Neural cell (in vitro differentiated cells): ENCODE measurements around the gene RCSD1.

Experiments used
- CTCF ChIP-seq: fragments of 450-650 bp; IDR thresholded peaks from 2 replicates; pipeline ENCODE4 v1.5.1; 2014; ENCODE audit warnings: antibody characterized with exemption, mild to moderate bottlenecking, moderate library complexity; ENCODE audit not compliant: poor library complexity, severe bottlenecking
- EP300 ChIP-seq: fragments of 450-650 bp; conservative IDR thresholded peaks from 2 replicates; pipeline ENCODE4 v1.6.1; 2014; ENCODE audit warnings: antibody characterized with exemption, mild to moderate bottlenecking, moderate library complexity; ENCODE audit not compliant: poor library complexity, severe bottlenecking
- EZH2 ChIP-seq: fragments of 200-600, 300-800 bp; shearing (Covaris generic), sonication (generic); IDR thresholded peaks from 2 replicates; pipeline ENCODE4 v1.6.1; 2014; ENCODE audit warnings: antibody characterized with exemption, low read length, borderline replicate concordance, mild to moderate bottlenecking; ENCODE audit not compliant: insufficient read depth, poor library complexity, severe bottlenecking
- MXI1 ChIP-seq: fragments of 450-650 bp; conservative IDR thresholded peaks from 2 replicates; pipeline ENCODE4 v1.6.1; 2014; ENCODE audit warnings: antibody characterized with exemption, mild to moderate bottlenecking; ENCODE audit not compliant: poor library complexity, severe bottlenecking
- POLR2AphosphoS5 ChIP-seq: IDR thresholded peaks from 2 replicates; pipeline ENCODE4 v1.6.1; 2012
- REST ChIP-seq: IDR thresholded peaks from 2 replicates; pipeline ENCODE4 v1.6.1; 2012; ENCODE audit warnings: borderline replicate concordance
- SMC3 ChIP-seq: fragments of 450-650 bp; conservative IDR thresholded peaks from 2 replicates; pipeline ENCODE4 v1.6.1; 2014; ENCODE audit warnings: antibody characterized with exemption, mild to moderate bottlenecking, moderate library complexity; ENCODE audit not compliant: poor library complexity
- TAF1 ChIP-seq: IDR thresholded peaks from 2 replicates; pipeline ENCODE4 v1.6.1; 2012; ENCODE audit warnings: low read depth

GRCh38 chr1:167701510-167701909 lies 71.5 kb downstream of the RCSD1 start:
- no peak for TF ChIP-seq CTCF
- TF ChIP-seq EP300 = no peak
- no peak for TF ChIP-seq MXI1
- TF ChIP-seq POLR2AphosphoS5 = no peak
- no peak for TF ChIP-seq SMC3
- no peak for TF ChIP-seq TAF1
- TF ChIP-seq EZH2 = no peak
- TF ChIP-seq REST = no peak
